GM18498 (cell line): ENCODE measurements around the gene CCDC92.

Source experiments
- ATAC-seq: cut with Tn5 transposase; IDR thresholded peaks from one replicate; pipeline ENCODE4 v1.9.1; 2021; ENCODE audit warnings: mild to moderate bottlenecking, moderate library complexity; ENCODE audit not compliant: unreplicated experiment

The CCDC92 gene

DNA sequence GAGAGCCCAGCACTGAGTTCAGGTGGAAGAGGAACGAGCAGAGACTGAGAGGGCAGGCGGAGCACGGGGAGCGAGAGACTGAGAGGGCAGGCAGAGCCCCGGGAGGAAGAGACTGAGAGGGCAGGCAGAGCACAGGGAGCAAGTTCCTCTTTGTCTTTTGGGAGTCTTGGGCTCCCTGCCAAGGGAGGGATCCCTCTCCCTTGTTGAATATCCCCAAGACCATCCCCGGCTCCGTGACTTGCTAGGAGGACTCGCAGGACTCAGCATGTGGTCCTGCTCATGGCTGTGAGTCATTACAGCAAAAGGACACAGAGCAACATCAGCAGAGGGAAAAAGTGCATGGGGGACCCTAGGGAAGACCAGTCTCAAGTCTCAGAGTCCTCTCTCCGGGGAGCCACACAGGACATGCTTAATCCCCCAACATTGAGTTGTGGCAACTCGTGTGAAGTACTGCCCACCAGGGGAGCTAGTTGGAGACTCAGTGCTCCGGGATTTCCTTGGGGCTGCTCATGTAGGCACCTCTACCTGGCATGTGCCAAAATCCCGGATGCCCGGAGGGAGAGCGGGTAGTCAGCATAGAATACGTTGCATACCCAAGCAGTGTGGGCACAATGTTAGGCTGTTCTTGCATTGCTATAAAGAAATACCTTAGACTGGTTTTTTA, 81.0 kb downstream of the CCDC92 start:
- ATAC-seq, result no peak

- no peak for ATAC-seq
Measured at GRCh38 chr12:123891011-123891410, 81.6 kb downstream of the CCDC92 start.

- no peak for ATAC-seq
Measured at GRCh38 chr12:123890536-123890902, 82.1 kb downstream of the CCDC92 start.

- no peak for ATAC-seq
Measured at GRCh38 chr12:123889848-123890535, 82.6 kb downstream of the CCDC92 start.

DNA sequence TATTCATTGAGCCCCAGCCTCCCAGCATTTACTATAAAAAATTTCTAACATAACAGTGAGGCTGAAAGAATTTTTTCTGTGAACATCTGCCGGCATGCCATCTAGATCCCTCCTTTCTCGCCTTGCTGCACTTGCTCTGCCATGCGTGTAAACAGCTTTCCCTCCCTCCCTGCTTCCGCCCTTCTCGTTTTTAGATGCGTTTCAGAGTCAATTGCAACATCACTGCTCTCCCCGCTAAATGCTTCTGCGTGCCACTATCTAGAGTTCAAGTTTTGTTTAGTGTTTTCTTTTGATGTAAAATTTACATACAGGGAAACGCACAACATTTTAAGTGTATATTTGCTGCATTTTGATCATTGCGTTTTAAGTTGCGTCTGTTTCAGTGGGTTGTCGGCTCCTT, 83.6 kb downstream of the CCDC92 start:
- ATAC-seq, result no peak

DNA sequence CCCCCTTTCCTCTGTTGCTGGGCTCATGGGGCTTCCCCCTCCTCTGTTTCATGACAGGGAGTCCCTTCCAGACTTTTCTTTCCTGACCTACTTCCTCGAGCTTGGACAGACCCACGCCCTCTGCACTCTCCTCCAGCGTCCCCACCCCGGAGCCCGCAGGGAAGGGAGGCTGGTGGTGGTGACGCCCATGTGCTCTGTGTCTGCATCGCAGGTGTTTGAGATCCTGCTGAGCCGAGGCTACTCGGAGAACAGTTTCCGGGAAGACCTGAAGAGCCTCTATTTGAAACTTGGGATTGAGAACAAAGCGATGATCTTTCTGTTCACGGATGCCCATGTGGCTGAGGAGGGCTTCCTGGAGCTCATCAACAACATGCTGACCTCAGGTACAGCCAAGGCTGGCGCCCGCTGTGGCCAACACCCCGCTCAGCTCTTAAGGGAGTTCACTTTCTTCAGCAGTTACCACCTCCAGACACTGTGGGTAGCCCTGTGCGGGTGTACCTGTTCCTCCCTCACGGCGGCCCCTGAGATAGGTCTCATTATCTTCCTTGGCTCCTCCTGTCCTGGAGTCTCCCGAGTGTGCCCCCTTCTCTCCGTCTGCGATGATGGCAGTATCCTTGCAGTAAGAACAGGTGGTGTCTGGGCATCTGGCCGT, 85.6 kb downstream of the CCDC92 start:
- ATAC-seq, result no peak

DNA sequence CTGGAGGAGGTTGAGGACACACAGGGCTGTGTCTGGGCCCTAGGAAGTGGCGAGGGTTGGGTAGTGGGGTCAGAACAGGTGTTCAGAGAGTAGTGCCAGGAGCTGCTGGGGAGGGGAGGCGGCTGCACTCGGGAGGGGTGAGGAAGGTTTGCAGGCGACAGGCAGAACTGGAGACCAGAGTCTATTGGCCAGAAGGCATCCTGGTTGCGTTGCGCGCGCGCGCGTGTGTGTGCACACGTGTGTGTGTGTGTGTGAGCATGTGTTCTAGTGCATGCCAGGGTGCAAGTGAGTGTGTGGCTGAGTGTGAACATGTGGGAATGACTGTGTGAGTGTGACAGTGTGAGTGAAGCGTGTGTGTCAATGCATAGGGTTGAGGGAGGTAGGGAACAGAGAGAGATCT, 86.4 kb downstream of the CCDC92 start:
- no peak for ATAC-seq
